Neuron (in vitro differentiated cells): ENCODE data around the gene VRK2.

ENCODE experiments used
- H2AFZ ChIP-seq: one replicate; pipeline ENCODE4 v1.6.1; 2013; ENCODE audit warnings: low read depth, mild to moderate bottlenecking, inconsistent platforms, low read length, moderate library complexity
- H3K27me3 ChIP-seq: one replicate; pipeline ENCODE4 v1.6.1; 2013; ENCODE audit warnings: low read length; ENCODE audit not compliant: insufficient read depth
- H3K36me3 ChIP-seq: one replicate; pipeline ENCODE4 v1.6.1; 2013; ENCODE audit warnings: low read length; ENCODE audit not compliant: insufficient read depth
- H3K4me1 ChIP-seq: one replicate; pipeline ENCODE4 v1.6.1; 2013; ENCODE audit warnings: low read length; ENCODE audit not compliant: insufficient read depth
- H3K4me3 ChIP-seq: 2 replicates; pipeline ENCODE4 v1.5.1; 2013; ENCODE audit warnings: mild to moderate bottlenecking, low read length, moderate library complexity
- H3K9me3 ChIP-seq: one replicate; pipeline ENCODE4 v1.6.1; 2013; ENCODE audit warnings: low read length

The VRK2 gene

GRCh38 chr2:58204195-58204959 lies 157.8 kb downstream of the VRK2 start:
- Histone ChIP-seq H3K4me3 (no peak overlapping the region), H3K4me1 (no peaks in the 10 kb centered on the region), H3K36me3 (peaks cover 16% of the 10 kb centered on the region), H3K9me3 (no peaks in the 10 kb centered on the region), H3K27me3 (no peaks in the 10 kb centered on the region), H2AFZ (no peak overlapping the region)

GRCh38 chr2:58206785-58207184 lies 160.2 kb downstream of the VRK2 start:
- no peaks in the 10 kb centered on the region for H3K27me3 ChIP-seq
- H3K4me1 ChIP-seq = no peaks in the 10 kb centered on the region
- H2AFZ ChIP-seq = no peak overlapping the region
- H3K36me3 ChIP-seq = peaks cover 18% of the 10 kb centered on the region
- H3K4me3 ChIP-seq = no peak overlapping the region
- peaks cover 11% of the 10 kb centered on the region for H3K9me3 ChIP-seq

GRCh38 chr2:58207189-58207588 lies 160.6 kb downstream of the VRK2 start:
- Histone ChIP-seq H3K4me3 (no peak overlapping the region), H3K36me3 (peaks cover 21% of the 10 kb centered on the region), H3K9me3 (peaks cover 11% of the 10 kb centered on the region), H2AFZ (no peak overlapping the region), H3K27me3 (no peaks in the 10 kb centered on the region), H3K4me1 (no peaks in the 10 kb centered on the region)
